Uterus (tissue), 2 donors: ENCODE data around the gene GLT8D2.

Experiments used
- POLR2A ChIP-seq, 2 donors: fragments of 450-650 bp; IDR thresholded peaks; one replicate each; pipeline ENCODE4 v1.6.1; 2016; ENCODE audit warnings: antibody characterized with exemption in 2 of 2, mild to moderate bottlenecking in 1 of 2, moderate library complexity in 1 of 2
- TF ChIP-seq, protein P1 (sequence below), 4 experiments: fragments of 200-600 bp in 2 of 4; fragments of 450-650 bp in 2 of 4; sonication (generic) in 2 of 4; IDR thresholded peaks; one replicate each; pipeline ENCODE4 v1.5.1; 2016 to 2019; ENCODE audit warnings: antibody characterized with exemption in 4 of 4, mild to moderate bottlenecking in 2 of 4, moderate library complexity in 1 of 4

DNA sequence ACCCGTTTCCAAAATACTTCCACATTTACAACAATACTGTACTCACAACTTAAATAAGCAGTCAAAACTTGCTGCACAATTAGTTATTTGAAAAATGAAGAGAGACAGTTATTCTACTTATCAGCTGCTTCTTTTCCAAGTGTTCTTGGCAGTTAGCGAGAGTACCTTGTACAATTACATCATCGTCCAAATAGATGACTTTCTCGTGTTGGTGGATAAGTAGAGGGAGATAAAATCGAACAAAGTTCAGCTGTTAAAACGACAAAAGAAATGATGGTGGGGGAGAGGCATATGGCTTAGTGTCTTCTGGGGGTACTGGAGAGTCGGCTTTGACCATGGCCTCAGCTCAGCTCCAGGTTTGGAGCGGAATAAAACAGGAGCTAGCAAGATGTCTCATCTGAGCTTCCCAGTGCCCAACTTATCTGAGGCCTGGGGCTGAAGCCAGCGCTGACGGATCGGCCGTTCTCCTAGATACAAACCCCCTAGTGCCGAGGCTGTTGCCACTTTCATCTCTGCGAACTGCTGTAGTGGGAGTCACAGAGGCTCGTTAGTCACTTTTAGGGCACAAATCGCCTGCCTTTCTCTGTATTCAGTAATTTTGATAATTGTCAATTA lies 52.6 kb downstream of the GLT8D2 start:
- TF ChIP-seq, protein P1, sequence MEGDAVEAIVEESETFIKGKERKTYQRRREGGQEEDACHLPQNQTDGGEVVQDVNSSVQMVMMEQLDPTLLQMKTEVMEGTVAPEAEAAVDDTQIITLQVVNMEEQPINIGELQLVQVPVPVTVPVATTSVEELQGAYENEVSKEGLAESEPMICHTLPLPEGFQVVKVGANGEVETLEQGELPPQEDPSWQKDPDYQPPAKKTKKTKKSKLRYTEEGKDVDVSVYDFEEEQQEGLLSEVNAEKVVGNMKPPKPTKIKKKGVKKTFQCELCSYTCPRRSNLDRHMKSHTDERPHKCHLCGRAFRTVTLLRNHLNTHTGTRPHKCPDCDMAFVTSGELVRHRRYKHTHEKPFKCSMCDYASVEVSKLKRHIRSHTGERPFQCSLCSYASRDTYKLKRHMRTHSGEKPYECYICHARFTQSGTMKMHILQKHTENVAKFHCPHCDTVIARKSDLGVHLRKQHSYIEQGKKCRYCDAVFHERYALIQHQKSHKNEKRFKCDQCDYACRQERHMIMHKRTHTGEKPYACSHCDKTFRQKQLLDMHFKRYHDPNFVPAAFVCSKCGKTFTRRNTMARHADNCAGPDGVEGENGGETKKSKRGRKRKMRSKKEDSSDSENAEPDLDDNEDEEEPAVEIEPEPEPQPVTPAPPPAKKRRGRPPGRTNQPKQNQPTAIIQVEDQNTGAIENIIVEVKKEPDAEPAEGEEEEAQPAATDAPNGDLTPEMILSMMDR (IDR thresholded peaks at IDR 0.05) = no peak
- no peak for TF ChIP-seq POLR2A (IDR thresholded peaks at IDR 0.05)
